Coronary artery (tissue), 2 donors: ENCODE data around the gene UGT1A9.
"Not testable (repeated sequence)": the region's sequence is repeated elsewhere in the genome, so short reads cannot be mapped to it uniquely, and the experiment has no call there.

ENCODE experiments used
- DNase-seq: peaks from one replicate; pipeline ENCODE4 v3.0.0-alpha.2; 2017; ENCODE audit warnings: low spot score
- H3K27ac ChIP-seq, 2 donors: fragments of 200-600 bp; sonication (generic); one replicate each; pipeline ENCODE4 v1.5.1; 2016 to 2019
- H3K4me3 ChIP-seq: fragments of 200-600 bp; sonication (generic); 2 replicates; pipeline ENCODE4 v1.5.1; 2016; ENCODE audit warnings: mild to moderate bottlenecking, moderate library complexity
- TF ChIP-seq, protein P1 (sequence below): fragments of 200-600 bp; sonication (generic); IDR thresholded peaks from one replicate; pipeline ENCODE4 v1.5.1; 2019; ENCODE audit warnings: antibody characterized with exemption

Gene UGT1A9

DNA sequence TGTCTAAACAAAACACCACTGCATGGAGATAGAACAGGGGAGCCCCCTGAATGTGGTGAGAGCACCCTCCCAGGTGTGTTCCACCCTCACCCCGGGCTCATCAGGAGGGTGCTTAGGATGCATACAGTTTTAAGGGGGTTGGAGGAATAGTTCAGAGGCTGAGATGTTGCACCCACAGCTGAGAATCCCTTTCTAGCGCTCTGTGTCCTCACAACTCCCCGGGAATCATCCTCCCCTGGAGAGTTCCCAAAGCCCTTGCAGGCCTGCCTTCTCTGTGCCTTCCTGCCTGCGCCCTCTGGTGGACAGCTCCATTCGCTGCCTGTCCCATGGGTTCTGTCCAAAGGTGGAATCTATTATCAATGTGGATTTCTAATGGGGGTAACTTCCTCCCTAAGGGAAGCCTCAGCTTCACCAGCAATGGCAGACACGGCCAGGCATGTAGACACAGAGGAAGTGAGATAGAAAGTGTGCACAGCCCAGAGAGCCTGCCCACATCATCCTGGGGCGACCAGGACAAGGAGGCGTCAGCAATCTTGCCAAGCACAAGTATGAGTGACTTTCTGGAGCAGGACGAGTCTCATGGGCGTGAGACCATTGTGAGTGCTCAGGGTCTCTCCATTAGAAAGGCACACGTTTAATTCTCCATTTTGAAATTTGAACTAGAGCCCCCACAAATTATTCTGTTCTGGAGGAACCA lies 39.8 kb downstream of the UGT1A9 start:
- Histone ChIP-seq H3K4me3 (no peak overlapping the region), H3K27ac (no peak overlapping the region)
- TF ChIP-seq, protein P1, sequence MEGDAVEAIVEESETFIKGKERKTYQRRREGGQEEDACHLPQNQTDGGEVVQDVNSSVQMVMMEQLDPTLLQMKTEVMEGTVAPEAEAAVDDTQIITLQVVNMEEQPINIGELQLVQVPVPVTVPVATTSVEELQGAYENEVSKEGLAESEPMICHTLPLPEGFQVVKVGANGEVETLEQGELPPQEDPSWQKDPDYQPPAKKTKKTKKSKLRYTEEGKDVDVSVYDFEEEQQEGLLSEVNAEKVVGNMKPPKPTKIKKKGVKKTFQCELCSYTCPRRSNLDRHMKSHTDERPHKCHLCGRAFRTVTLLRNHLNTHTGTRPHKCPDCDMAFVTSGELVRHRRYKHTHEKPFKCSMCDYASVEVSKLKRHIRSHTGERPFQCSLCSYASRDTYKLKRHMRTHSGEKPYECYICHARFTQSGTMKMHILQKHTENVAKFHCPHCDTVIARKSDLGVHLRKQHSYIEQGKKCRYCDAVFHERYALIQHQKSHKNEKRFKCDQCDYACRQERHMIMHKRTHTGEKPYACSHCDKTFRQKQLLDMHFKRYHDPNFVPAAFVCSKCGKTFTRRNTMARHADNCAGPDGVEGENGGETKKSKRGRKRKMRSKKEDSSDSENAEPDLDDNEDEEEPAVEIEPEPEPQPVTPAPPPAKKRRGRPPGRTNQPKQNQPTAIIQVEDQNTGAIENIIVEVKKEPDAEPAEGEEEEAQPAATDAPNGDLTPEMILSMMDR: peak; percentile 58
- DNase-seq: no peak

- Histone ChIP-seq H3K4me3 (no peak within 1 kb of the TSS), H3K27ac (no peak within 1 kb of the TSS)
- no peak for DNase-seq
- TF ChIP-seq, protein P1: no peak
These were observed 41.0 kb downstream of the UGT1A9 start, which contains the start of gene UGT1A5 for GRCh38 chr2:233712611-233713261. Gene UGT1A5, plus strand, starts transcription at chr2:233712907. Its CDS starts 85 bp downstream, at chr2:233712992.

GRCh38 chr2:233713262-233713615 lies 41.5 kb downstream of the UGT1A9 start:
- Histone ChIP-seq H3K27ac (no peak overlapping the region), H3K4me3 (no peak overlapping the region)
- DNase-seq: no peak
- TF ChIP-seq, protein P1: no peak

DNA sequence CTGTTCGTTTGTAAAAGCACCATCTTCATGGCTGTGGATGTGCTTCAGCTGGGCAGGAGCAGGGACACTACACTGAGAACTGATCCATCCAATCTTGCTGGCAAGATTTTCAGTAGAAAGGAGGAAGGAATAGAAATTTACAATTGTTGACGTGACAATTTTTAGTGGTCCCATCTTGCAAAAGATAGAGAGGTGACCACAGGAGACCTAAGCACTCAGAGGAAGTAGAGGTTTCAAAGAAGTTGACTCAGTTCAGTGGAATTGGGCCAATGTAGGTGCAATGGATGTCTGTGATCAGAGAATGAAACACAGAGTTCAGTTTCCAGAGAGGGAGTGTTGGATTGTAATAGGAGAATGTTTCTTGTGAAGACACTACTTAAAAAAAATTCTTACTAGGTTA lies 42.4 kb downstream of the UGT1A9 start:
- DNase-seq: no peak
- Histone ChIP-seq H3K27ac (no peak overlapping the region), H3K4me3 (no peak overlapping the region)
- TF ChIP-seq, protein P1: no peak

DNA sequence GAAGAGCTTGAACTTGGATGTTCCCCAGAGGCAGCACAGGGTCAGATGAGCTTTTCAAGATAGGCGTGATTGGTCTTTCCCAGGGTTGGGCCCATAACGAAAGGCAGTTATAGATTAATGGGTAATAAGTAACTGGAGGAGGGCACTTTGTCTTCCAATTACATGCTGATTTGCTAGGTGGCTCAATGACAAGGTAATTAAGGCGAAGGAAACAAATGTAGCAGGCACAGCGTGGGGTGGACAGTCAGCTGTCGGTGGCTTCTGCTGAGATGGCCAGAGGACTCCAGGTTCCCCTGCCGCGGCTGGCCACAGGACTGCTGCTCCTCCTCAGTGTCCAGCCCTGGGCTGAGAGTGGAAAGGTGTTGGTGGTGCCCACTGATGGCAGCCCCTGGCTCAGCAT lies 46.9 kb downstream of the UGT1A9 start, which contains the start of gene UGT1A4:
Gene UGT1A4 (plus strand): TSS at position 185 of the 400 bp plus-strand sequence. CDS start 85 bp downstream, at position 270.
- no peak within 1 kb of the TSS for H3K4me3 ChIP-seq
- TF ChIP-seq, protein P1: no peak
- no peak for DNase-seq
- H3K27ac ChIP-seq: no peak within 1 kb of the TSS

GRCh38 chr2:233728723-233729301 lies 57.1 kb downstream of the UGT1A9 start, which contains the start of gene UGT1A3:
Gene UGT1A3, plus strand, starts transcription at chr2:233729042. Its CDS starts 85 bp downstream, at chr2:233729127.
- Histone ChIP-seq H3K4me3 (no peak within 1 kb of the TSS), H3K27ac (no peak within 1 kb of the TSS)
- DNase-seq: no peak
- TF ChIP-seq, protein P1: no peak

GRCh38 chr2:233736868-233737653 lies 65.4 kb downstream of the UGT1A9 start:
- H3K4me3 ChIP-seq, H3K27ac ChIP-seq: not testable (repeated sequence)

More at GRCh38 chr2:233736868-233737653, 65.4 kb downstream of the UGT1A9 start:
- DNase-seq: not testable (repeated sequence)
